HepG2 (cell line): Measurements from ENCODE around the gene GPD1. TPM values are rescaled to one million over a fixed set of nuclear protein-coding genes. Genes with fewer than 3 reads are reported as not detected.

Experiments used
- EHMT2 ChIP-seq: fragments of 200-600 bp; sonication (generic); IDR thresholded peaks from 2 replicates; pipeline ENCODE4 v1.7.0; 2017; ENCODE audit warnings: antibody characterized with exemption, low read depth, low read length, borderline replicate concordance
- KMT2B ChIP-seq: IDR thresholded peaks from 2 replicates; pipeline ENCODE4 v1.6.1; 2016; ENCODE audit warnings: missing genetic modification reagents, missing compliant biosample characterization
- MIER2 ChIP-seq: IDR thresholded peaks from 2 replicates; pipeline ENCODE4 v1.6.1; 2016; ENCODE audit warnings: missing biosample characterization, missing genetic modification reagents
- PHF21A ChIP-seq: sonication (generic); formaldehyde crosslinking; IDR thresholded peaks from 2 replicates; pipeline ENCODE4 v1.5.0; 2020; ENCODE audit warnings: mild to moderate bottlenecking, missing genetic modification reagents
- POGZ ChIP-seq: sonication (generic); formaldehyde crosslinking; IDR thresholded peaks from 2 replicates; pipeline ENCODE4 v1.4.0; 2020; ENCODE audit warnings: mild to moderate bottlenecking, missing genetic modification reagents
- RXRA ChIP-seq: sonication (generic); formaldehyde crosslinking; IDR thresholded peaks from 2 replicates; pipeline ENCODE4 v1.5.1; 2020; ENCODE audit warnings: missing genetic modification reagents
- U2AF2 ChIP-seq: fragments of 200-400 bp; formaldehyde crosslinking; IDR thresholded peaks from 2 replicates; pipeline ENCODE4 v1.6.1; 2017; ENCODE audit warnings: low read depth, mild to moderate bottlenecking, low read length
- ZBTB7A ChIP-seq: sonication (generic); formaldehyde crosslinking; IDR thresholded peaks from 2 replicates; pipeline ENCODE4 v1.8.0; 2022; ENCODE audit warnings: mild to moderate bottlenecking, missing genetic modification reagents
- polyA plus RNA-seq, 8 experiments: library from polyadenylated mRNA; depleted of rRNA in 3 of 8; stranded (reverse) in 7 of 8; unstranded in 1 of 8; fragments of >200 nt; fragmentation: Illumina TruSeq in 4 of 8; extraction: Trizol in 4 of 8; gene quantifications; 2 replicates each; pipeline versions ENCODE4 v1.2.1 to v1.2.3, GENCODE V29; 2011 to 2016; ENCODE audit warnings: low read depth in 4 of 8, missing spikeins in 1 of 8, mixed read lengths in 1 of 8; ENCODE audit not compliant: insufficient read depth in 1 of 8
- total RNA-seq, 5 experiments: library from RNA; depleted of rRNA; stranded (reverse); fragments of >200 nt; fragmentation: Illumina TruSeq; extraction: Trizol; gene quantifications; 2 replicates each; pipeline ENCODE4 v1.2.3, GENCODE V29; 2016; ENCODE audit warnings: low read depth in 1 of 5
- TF ChIP-seq, protein P1 (sequence below), 2 experiments: sonication (generic) in 1 of 2; formaldehyde crosslinking in 1 of 2; IDR thresholded peaks; 2 replicates each; pipeline versions ENCODE4 v1.6.1 to v1.9.0; 2014 to 2022; ENCODE audit warnings: antibody characterized with exemption in 1 of 2, borderline replicate concordance in 1 of 2, inconsistent platforms in 1 of 2, low read depth in 1 of 2, missing genetic modification reagents in 1 of 2
- TF ChIP-seq, protein P2 (sequence below): sonication (generic); formaldehyde crosslinking; IDR thresholded peaks from 2 replicates; pipeline ENCODE4 v1.8.1; 2023; ENCODE audit warnings: mild to moderate bottlenecking, moderate library complexity, missing genetic modification reagents
- TF ChIP-seq, protein P3 (sequence below): sonication (generic); formaldehyde crosslinking; IDR thresholded peaks from 2 replicates; pipeline ENCODE4 v1.9.0; 2021; ENCODE audit warnings: missing genetic modification reagents, borderline replicate concordance
- TF ChIP-seq, protein P4 (sequence below): sonication (generic); formaldehyde crosslinking; IDR thresholded peaks from 2 replicates; pipeline ENCODE4 v1.4.0; 2020; ENCODE audit warnings: low read depth, mild to moderate bottlenecking, missing genetic modification reagents

The GPD1 gene
- total and polyA plus RNA-seq, 2 of the 13 experiments (the other 11 are each of a cell fraction or from before 2014, with no cell fraction given): 3.7 to 30.6 TPM

DNA sequence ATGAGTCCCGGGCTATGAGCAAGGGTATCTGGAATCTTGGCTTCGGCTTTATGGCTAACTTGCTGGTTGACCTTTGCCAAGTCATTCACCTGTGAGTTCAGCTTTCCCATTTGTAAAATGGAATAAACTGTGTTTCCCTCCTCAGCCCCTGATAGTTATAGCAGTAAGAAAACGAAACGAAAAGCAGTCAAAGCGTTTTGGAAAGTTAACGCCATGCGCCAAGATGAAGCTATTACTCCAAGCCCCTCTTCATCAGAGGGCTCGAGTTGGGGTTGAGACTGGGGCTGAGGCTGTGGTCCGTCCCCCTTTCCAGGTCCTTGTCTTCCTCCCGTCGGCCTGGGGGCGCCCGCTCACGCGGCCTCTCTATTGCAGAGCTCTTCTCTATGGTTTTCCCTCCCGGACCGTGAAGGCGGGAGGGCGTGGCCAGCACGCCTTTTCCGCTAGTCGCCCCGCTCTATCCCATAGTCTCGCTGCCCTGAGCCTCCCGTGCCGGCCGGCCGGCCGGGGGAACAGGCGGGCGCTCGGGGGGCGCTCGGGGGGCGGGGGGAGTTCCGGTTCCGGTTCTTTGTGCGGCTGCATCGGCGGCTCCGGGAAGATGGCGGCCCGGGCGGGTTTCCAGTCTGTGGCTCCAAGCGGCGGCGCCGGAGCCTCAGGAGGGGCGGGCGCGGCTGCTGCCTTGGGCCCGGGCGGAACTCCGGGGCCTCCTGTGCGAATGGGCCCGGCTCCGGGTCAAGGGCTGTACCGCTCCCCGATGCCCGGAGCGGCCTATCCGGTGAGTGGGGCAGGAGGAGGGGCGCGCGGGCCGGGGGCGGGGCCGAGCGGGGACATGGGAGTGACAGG, 18.8 kb upstream of the GPD1 start, which contains the start of gene SMARCD1 (continued):
- TF ChIP-seq, protein P1, sequence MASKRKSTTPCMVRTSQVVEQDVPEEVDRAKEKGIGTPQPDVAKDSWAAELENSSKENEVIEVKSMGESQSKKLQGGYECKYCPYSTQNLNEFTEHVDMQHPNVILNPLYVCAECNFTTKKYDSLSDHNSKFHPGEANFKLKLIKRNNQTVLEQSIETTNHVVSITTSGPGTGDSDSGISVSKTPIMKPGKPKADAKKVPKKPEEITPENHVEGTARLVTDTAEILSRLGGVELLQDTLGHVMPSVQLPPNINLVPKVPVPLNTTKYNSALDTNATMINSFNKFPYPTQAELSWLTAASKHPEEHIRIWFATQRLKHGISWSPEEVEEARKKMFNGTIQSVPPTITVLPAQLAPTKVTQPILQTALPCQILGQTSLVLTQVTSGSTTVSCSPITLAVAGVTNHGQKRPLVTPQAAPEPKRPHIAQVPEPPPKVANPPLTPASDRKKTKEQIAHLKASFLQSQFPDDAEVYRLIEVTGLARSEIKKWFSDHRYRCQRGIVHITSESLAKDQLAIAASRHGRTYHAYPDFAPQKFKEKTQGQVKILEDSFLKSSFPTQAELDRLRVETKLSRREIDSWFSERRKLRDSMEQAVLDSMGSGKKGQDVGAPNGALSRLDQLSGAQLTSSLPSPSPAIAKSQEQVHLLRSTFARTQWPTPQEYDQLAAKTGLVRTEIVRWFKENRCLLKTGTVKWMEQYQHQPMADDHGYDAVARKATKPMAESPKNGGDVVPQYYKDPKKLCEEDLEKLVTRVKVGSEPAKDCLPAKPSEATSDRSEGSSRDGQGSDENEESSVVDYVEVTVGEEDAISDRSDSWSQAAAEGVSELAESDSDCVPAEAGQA (IDR thresholded peaks at IDR 0.05; ENCODE audit: low read depth): 0 out of 2 replicates have a peak, but pooled peaks have one; percentile 45
- TF ChIP-seq, protein P1 (CRISPR knock-in tag; IDR thresholded peaks at IDR 0.05; ENCODE audit: borderline replicate concordance): no peak
- TF ChIP-seq ZBTB7A (CRISPR knock-in tag): peak; percentile 78
- TF ChIP-seq U2AF2: no peak
- peak; percentile 55; the same call in 1 of the 2 replicates for TF ChIP-seq MIER2 (CRISPR knock-in tag)
- TF ChIP-seq, protein P2, sequence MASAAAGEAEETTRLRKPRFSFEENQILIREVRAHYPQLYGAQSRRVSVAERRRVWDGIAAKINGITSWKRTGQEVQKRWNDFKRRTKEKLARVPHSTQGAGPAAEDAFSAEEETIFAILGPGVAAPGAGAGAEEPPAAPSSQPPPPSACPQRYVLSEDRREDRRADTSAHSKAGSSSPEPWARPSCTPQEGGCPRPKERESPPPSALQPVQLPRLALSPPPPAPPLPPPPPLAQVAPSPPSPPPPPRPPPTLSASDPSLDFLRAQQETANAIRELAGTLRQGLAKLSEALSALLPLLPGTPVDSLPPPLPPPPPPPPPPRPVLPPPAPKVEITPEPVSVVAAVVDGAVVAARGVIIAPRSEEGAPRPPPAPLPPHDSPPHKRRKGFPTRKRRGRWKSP (CRISPR knock-in tag): no peak
- peak; percentile 62; the same call in 1 of the 2 replicates for TF ChIP-seq PHF21A (CRISPR knock-in tag)
- TF ChIP-seq, protein P3, sequence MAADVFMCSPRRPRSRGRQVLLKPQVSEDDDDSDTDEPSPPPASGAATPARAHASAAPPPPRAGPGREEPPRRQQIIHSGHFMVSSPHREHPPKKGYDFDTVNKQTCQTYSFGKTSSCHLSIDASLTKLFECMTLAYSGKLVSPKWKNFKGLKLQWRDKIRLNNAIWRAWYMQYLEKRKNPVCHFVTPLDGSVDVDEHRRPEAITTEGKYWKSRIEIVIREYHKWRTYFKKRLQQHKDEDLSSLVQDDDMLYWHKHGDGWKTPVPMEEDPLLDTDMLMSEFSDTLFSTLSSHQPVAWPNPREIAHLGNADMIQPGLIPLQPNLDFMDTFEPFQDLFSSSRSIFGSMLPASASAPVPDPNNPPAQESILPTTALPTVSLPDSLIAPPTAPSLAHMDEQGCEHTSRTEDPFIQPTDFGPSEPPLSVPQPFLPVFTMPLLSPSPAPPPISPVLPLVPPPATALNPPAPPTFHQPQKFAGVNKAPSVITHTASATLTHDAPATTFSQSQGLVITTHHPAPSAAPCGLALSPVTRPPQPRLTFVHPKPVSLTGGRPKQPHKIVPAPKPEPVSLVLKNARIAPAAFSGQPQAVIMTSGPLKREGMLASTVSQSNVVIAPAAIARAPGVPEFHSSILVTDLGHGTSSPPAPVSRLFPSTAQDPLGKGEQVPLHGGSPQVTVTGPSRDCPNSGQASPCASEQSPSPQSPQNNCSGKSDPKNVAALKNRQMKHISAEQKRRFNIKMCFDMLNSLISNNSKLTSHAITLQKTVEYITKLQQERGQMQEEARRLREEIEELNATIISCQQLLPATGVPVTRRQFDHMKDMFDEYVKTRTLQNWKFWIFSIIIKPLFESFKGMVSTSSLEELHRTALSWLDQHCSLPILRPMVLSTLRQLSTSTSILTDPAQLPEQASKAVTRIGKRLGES (CRISPR knock-in tag): no peak
- TF ChIP-seq RXRA: no peak
- TF ChIP-seq, protein P4, sequence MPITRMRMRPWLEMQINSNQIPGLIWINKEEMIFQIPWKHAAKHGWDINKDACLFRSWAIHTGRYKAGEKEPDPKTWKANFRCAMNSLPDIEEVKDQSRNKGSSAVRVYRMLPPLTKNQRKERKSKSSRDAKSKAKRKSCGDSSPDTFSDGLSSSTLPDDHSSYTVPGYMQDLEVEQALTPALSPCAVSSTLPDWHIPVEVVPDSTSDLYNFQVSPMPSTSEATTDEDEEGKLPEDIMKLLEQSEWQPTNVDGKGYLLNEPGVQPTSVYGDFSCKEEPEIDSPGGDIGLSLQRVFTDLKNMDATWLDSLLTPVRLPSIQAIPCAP (CRISPR knock-in tag): no peak
- TF ChIP-seq KMT2B (CRISPR knock-in tag): peak; percentile 66; the same call in 1 of the 2 replicates
- TF ChIP-seq EHMT2: no peak
- peak; percentile 87 for TF ChIP-seq POGZ (CRISPR knock-in tag)
